ENCODE data around the gene ASPDH. TPM values are rescaled to one million over a fixed set of nuclear protein-coding genes. Genes with fewer than 3 reads are reported as not detected.

Gene ASPDH
- polyA plus RNA-seq, 2 donors: not detected

Other genes with a start within 250 kb of the ASPDH start
- under 1 TPM; 0.45 to 0.81 TPM for gene KCNC3, start 184.5 kb downstream of the ASPDH start, polyA plus RNA-seq
- gene NAPSA, start 148.3 kb downstream of the ASPDH start, polyA plus RNA-seq: 1 to 10 TPM in 1 of 2 donors, under 1 TPM in 1; 0.28 to 1.5 TPM
- gene NR1H2, start 137.5 kb downstream of the ASPDH start, polyA plus RNA-seq: 10 to 100 TPM; 50.3 to 55.0 TPM
- gene POLD1, start 129.6 kb downstream of the ASPDH start, polyA plus RNA-seq: 10 to 100 TPM; 27.4 to 48.3 TPM
- under 1 TPM; 0.06 to 0.22 TPM for gene SPIB, start 95.0 kb downstream of the ASPDH start, polyA plus RNA-seq
- gene MYBPC2, start 81.0 kb downstream of the ASPDH start, polyA plus RNA-seq: under 1 TPM in 1 of 2 donors, not detected in 1; 0.12 TPM
- gene EMC10, start 37.4 kb downstream of the ASPDH start, polyA plus RNA-seq: 10 to 100 TPM; 41.9 to 62.9 TPM
- 1 to 10 TPM; 1.3 to 1.4 TPM for gene GARIN5A, start 37.1 kb downstream of the ASPDH start, polyA plus RNA-seq
- 10 to 100 TPM; 39.4 to 54.5 TPM for gene JOSD2, start 2.7 kb downstream of the ASPDH start, polyA plus RNA-seq
- gene LRRC4B, start 54.5 kb upstream of the ASPDH start, polyA plus RNA-seq: under 1 TPM; 0.65 to 0.92 TPM
- gene SYT3, start 126.0 kb upstream of the ASPDH start, polyA plus RNA-seq: under 1 TPM; 0.09 to 0.20 TPM
- under 1 TPM in 1 of 2 donors, not detected in 1; 0.15 TPM for gene C19orf81, start 135.5 kb upstream of the ASPDH start, polyA plus RNA-seq
- gene SHANK1, start 205.9 kb upstream of the ASPDH start, polyA plus RNA-seq: under 1 TPM; 0.06 to 0.13 TPM
- 1 to 10 TPM; 3.9 to 4.8 TPM for gene CLEC11A, start 209.5 kb upstream of the ASPDH start, polyA plus RNA-seq

Measured in esophagus (tissue), 2 donors.